HepG2 (cell line): ENCODE results near the gene BMPER. TPM values are rescaled to one million over a fixed set of nuclear protein-coding genes. Genes with fewer than 3 reads are reported as not detected.

Experiments used
- ATAC-seq: fragments of 200-7000 bp; cut with Tn5 transposase; 3 replicates; pipeline ENCODE4 v1.9.1; 2020; ENCODE audit warnings: mild to moderate bottlenecking, moderate library complexity
- BruUV-seq: library from RNA; stranded (reverse); fragments of 400-500 nt; replicated peaks from 2 replicates; lab custom pipeline; 2021; lab: Mats Ljungman, UMichigan
- CTCF ChIA-PET: fragments of 300-600 bp; formaldehyde crosslinking; extraction: SDS; loops from one replicate; lab custom pipeline; 2021; ENCODE audit warnings: low total read pairs, inconsistent platforms, low intra/inter-chr PET ratio; lab: Yijun Ruan, JAX
- POLR2A ChIA-PET: fragments of 350-600 bp; sonication (Branson Sonifier 250); formaldehyde crosslinking; loops from one replicate; lab custom pipeline; 2020; ENCODE audit warnings: antibody characterized with exemption, inconsistent platforms; lab: Yijun Ruan, JAX
- DNase-seq: peaks from one replicate; pipeline ENCODE4 v3.0.0-alpha.2; 2015; ENCODE audit warnings: low spot score
- FAIRE-seq: peaks from 3 replicates; lab custom pipeline; 2011; peaks lifted over from hg19 to GRCh38; lab: Jason Lieb, UNC
- H2AFZ ChIP-seq: one replicate; pipeline ENCODE4 v1.6.1; 2011; ENCODE audit warnings: low read length, inconsistent platforms
- H3K27ac ChIP-seq: fragments of 300-600 bp; 3 replicates; pipeline ENCODE4 v1.8.0; 2011; ENCODE audit warnings: mixed run types, mild to moderate bottlenecking, mixed read lengths, low read length, inconsistent platforms; ENCODE audit not compliant: insufficient read depth; ENCODE audit errors: extremely low read length
- H3K27me3 ChIP-seq, 2 experiments: fragments of 200-600 bp in 1 of 2; 2 replicates in 1 of 2; 3 replicates in 1 of 2; pipeline versions ENCODE4 v1.6.0 to v1.8.0; 2011; ENCODE audit warnings: low read length in 2 of 2, mild to moderate bottlenecking in 2 of 2, moderate library complexity in 2 of 2, inconsistent platforms in 1 of 2; ENCODE audit not compliant: insufficient read depth in 2 of 2, control insufficient read depth in 1 of 2
- H3K36me3 ChIP-seq, 2 experiments: fragments of 200-600 bp in 1 of 2; replicated peaks in 1 of 2; 2 replicates in 1 of 2; 3 replicates in 1 of 2; pipeline versions ENCODE4 v1.5.1 to v1.8.0; 2011; ENCODE audit warnings: low read length in 2 of 2, inconsistent platforms in 1 of 2; ENCODE audit not compliant: insufficient read depth in 2 of 2, control insufficient read depth in 1 of 2
- H3K4me1 ChIP-seq: 2 replicates; pipeline ENCODE4 v1.5.1; 2012; ENCODE audit warnings: low read length, inconsistent platforms; ENCODE audit not compliant: insufficient read depth
- H3K4me2 ChIP-seq: 2 replicates; pipeline ENCODE4 v1.6.0; 2011; ENCODE audit warnings: low read depth, low read length, inconsistent platforms
- H3K4me3 ChIP-seq, 3 experiments: fragments of 200-600 bp in 1 of 3; sonication (generic), shearing (Covaris generic) in 1 of 3; replicated peaks in 1 of 3; 2 replicates each; pipeline ENCODE4 v1.5.1; 2011 to 2016; ENCODE audit warnings: low read length in 3 of 3, inconsistent platforms in 2 of 3, low read depth in 2 of 3, mild to moderate bottlenecking in 2 of 3, control low read depth in 1 of 3, mixed read lengths in 1 of 3; ENCODE audit not compliant: insufficient read depth in 1 of 3
- H3K79me2 ChIP-seq: one replicate; pipeline ENCODE4 v1.6.1; 2011; ENCODE audit warnings: low read length, inconsistent platforms; ENCODE audit not compliant: insufficient read depth
- H3K9ac ChIP-seq: 2 replicates; pipeline ENCODE4 v1.6.0; 2011; ENCODE audit warnings: mild to moderate bottlenecking, low read depth, low read length, inconsistent platforms; ENCODE audit not compliant: insufficient read depth
- H3K9me3 ChIP-seq: 2 replicates; pipeline ENCODE4 v1.5.1; 2012; ENCODE audit warnings: mild to moderate bottlenecking, low read length
- H4K20me1 ChIP-seq: 2 replicates; pipeline ENCODE4 v1.6.0; 2011; ENCODE audit warnings: inconsistent platforms, mild to moderate bottlenecking, low read length, moderate library complexity; ENCODE audit not compliant: insufficient read depth
- ATAD3A ChIP-seq: sonication (generic); formaldehyde crosslinking; IDR thresholded peaks from 2 replicates; pipeline ENCODE4 v1.4.0; 2020; ENCODE audit warnings: missing genetic modification reagents
- HOXA5 ChIP-seq: sonication (generic); formaldehyde crosslinking; IDR thresholded peaks from 2 replicates; pipeline ENCODE4 v1.4.0; 2020; ENCODE audit warnings: missing genetic modification reagents
- KLF13 ChIP-seq: sonication (generic); formaldehyde crosslinking; IDR thresholded peaks from 2 replicates; pipeline ENCODE4 v1.4.0; 2020; ENCODE audit warnings: mild to moderate bottlenecking, missing genetic modification reagents
- MBNL3 ChIP-seq: fragments of 250-450 bp; sonication (Bioruptor Pico); conservative IDR thresholded peaks from 2 replicates; pipeline ENCODE4 v1.8.0; 2022; ENCODE audit warnings: mild to moderate bottlenecking, inconsistent platforms
- MTF1 ChIP-seq: sonication (generic); formaldehyde crosslinking; IDR thresholded peaks from 2 replicates; pipeline ENCODE4 v1.5.0; 2020; ENCODE audit warnings: missing genetic modification reagents
- RBM22 ChIP-seq: fragments of 200-400 bp; formaldehyde crosslinking; optimal IDR thresholded peaks from 2 replicates; pipeline ENCODE3; 2017; ENCODE audit warnings: mild to moderate bottlenecking, low read length, moderate library complexity
- SAFB2 ChIP-seq: sonication (generic); formaldehyde crosslinking; IDR thresholded peaks from 2 replicates; pipeline ENCODE4 v1.5.1; 2020; ENCODE audit warnings: missing genetic modification reagents, low read depth, mild to moderate bottlenecking, borderline replicate concordance
- SP1 ChIP-seq, 2 experiments: fragments of 450-650 bp in 1 of 2; sonication (generic) in 1 of 2; formaldehyde crosslinking in 1 of 2; IDR thresholded peaks; 2 replicates each; pipeline versions ENCODE4 v1.4.0 to v1.6.1; 2016 to 2020; ENCODE audit warnings: missing genetic modification reagents in 1 of 2
- TEAD2 ChIP-seq: sonication (generic); formaldehyde crosslinking; IDR thresholded peaks from 2 replicates; pipeline ENCODE4 v1.9.0; 2021; ENCODE audit warnings: missing genetic modification reagents
- ZNF333 ChIP-seq: sonication (generic); formaldehyde crosslinking; IDR thresholded peaks from 2 replicates; pipeline ENCODE4 v1.4.0; 2020; ENCODE audit warnings: mild to moderate bottlenecking, missing genetic modification reagents, borderline replicate concordance
- ZNF432 ChIP-seq: sonication (generic); formaldehyde crosslinking; IDR thresholded peaks from 2 replicates; pipeline ENCODE4 v1.5.0; 2020; ENCODE audit warnings: missing genetic modification reagents, mild to moderate bottlenecking, borderline replicate concordance
- ZNF670 ChIP-seq: sonication (generic); formaldehyde crosslinking; IDR thresholded peaks from 2 replicates; pipeline ENCODE4 v1.8.0; 2022; ENCODE audit warnings: mild to moderate bottlenecking, missing genetic modification reagents, borderline replicate concordance
- ZSCAN20 ChIP-seq: sonication (generic); formaldehyde crosslinking; IDR thresholded peaks from 2 replicates; pipeline ENCODE4 v1.4.0; 2020; ENCODE audit warnings: missing genetic modification reagents, mild to moderate bottlenecking, borderline replicate concordance
- WGBS: methylation state at CpG from one replicate; pipeline ENCODE4 v1.1.6; 2017; ENCODE audit warnings: low lambda C conversion rate; 5-methylcytosine and 5-hydroxymethylcytosine counted together
- in situ Hi-C: cut with HindIII; loops from 2 replicates; pipeline ENCODE4 v1.10.0; 2017; ENCODE audit warnings: low pct_unique_long_range_greater_than_20kb; ENCODE audit not compliant: extremely low pct_ligation_motif_present
- intact Hi-C: fragments of 100-400 bp; cut with micrococcal nuclease; formaldehyde crosslinking; loops from one replicate; pipeline ENCODE4 v1.10.0; 2022; ENCODE audit not compliant: unreplicated experiment
- polyA plus RNA-seq, 8 experiments: library from polyadenylated mRNA; depleted of rRNA in 3 of 8; stranded (reverse) in 7 of 8; unstranded in 1 of 8; fragments of >200 nt; fragmentation: Illumina TruSeq in 4 of 8; extraction: Trizol in 4 of 8; gene quantifications; 2 replicates each; pipeline versions ENCODE4 v1.2.1 to v1.2.3, GENCODE V29; 2011 to 2016; ENCODE audit warnings: low read depth in 4 of 8, missing spikeins in 1 of 8, mixed read lengths in 1 of 8; ENCODE audit not compliant: insufficient read depth in 1 of 8
- total RNA-seq, 5 experiments: library from RNA; depleted of rRNA; stranded (reverse); fragments of >200 nt; fragmentation: Illumina TruSeq; extraction: Trizol; gene quantifications; 2 replicates each; pipeline ENCODE4 v1.2.3, GENCODE V29; 2016; ENCODE audit warnings: low read depth in 1 of 5
- TF ChIP-seq, protein P1 (sequence below): sonication (generic); formaldehyde crosslinking; IDR thresholded peaks from 2 replicates; pipeline ENCODE4 v1.5.0; 2020; ENCODE audit warnings: mild to moderate bottlenecking, missing genetic modification reagents
- TF ChIP-seq, protein P2 (sequence below): sonication (generic); formaldehyde crosslinking; IDR thresholded peaks from 2 replicates; pipeline ENCODE4 v1.5.1; 2020; ENCODE audit warnings: missing genetic modification reagents, mild to moderate bottlenecking, borderline replicate concordance
- TF ChIP-seq, protein P3 (sequence below): sonication (generic); formaldehyde crosslinking; conservative IDR thresholded peaks from 2 replicates; pipeline ENCODE4 v1.5.0; 2020; ENCODE audit warnings: missing genetic modification reagents

The BMPER gene
- total and polyA plus RNA-seq, 2 of the 13 experiments (the other 11 are each of a cell fraction or from before 2014, with no cell fraction given), result not detected

DNA sequence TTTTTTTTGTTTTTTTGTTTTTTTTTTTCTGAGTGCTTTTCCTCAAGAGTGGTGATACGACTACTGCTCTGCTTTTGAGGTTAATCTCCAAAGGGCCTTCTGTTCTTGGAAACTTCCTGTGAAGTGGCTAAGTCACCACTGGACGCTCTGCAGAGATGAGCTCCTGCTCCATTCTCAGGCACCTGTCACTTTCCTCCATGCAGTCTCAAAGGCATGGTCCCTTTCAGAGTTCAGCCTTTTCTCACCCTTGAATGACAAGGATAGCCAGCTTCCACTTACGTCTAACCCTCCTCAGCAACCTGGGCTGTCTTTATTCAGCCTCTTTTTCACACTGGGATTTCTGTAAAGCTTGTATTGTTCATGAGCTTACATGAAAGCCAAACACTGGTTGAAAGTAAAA is 65.8 kb downstream of the BMPER start:
- no peak for DNase-seq
- CTCF ChIA-PET, result no interaction called here
- Histone ChIP-seq H4K20me1 (no peaks in the 10 kb centered on the region), H3K9ac (no peak overlapping the region), H3K27ac (no peak overlapping the region), H3K79me2 (no peaks in the 10 kb centered on the region), H3K4me2 (no peak overlapping the region), H3K9me3 (no peaks in the 10 kb centered on the region), H3K4me1 (no peaks in the 10 kb centered on the region), H3K4me3 (no peak overlapping the region), H2AFZ (no peak overlapping the region), H3K36me3 (no peaks in the 10 kb centered on the region), H3K27me3 (no peaks in the 10 kb centered on the region)
- POLR2A ChIA-PET, result no interaction called here
- FAIRE-seq, result no peak
- TF ChIP-seq MBNL3 (CRISPR knock-in tag) (no peak), TEAD2 (no peak), SAFB2 (no peak), RBM22 (no peak), ZSCAN20 (CRISPR knock-in tag) (no peak), ZNF670 (no peak), MTF1 (CRISPR knock-in tag) (no peak), HOXA5 (CRISPR knock-in tag) (no peak), KLF13 (no peak), ATAD3A (CRISPR knock-in tag) (no peak), ZNF432 (no peak), SP1 (IDR thresholded peaks at IDR 0.05) (no peak), SP1 (CRISPR knock-in tag; IDR thresholded peaks at IDR 0.05) (no peak), ZNF333 (CRISPR knock-in tag) (no peak)
- TF ChIP-seq, protein P1, sequence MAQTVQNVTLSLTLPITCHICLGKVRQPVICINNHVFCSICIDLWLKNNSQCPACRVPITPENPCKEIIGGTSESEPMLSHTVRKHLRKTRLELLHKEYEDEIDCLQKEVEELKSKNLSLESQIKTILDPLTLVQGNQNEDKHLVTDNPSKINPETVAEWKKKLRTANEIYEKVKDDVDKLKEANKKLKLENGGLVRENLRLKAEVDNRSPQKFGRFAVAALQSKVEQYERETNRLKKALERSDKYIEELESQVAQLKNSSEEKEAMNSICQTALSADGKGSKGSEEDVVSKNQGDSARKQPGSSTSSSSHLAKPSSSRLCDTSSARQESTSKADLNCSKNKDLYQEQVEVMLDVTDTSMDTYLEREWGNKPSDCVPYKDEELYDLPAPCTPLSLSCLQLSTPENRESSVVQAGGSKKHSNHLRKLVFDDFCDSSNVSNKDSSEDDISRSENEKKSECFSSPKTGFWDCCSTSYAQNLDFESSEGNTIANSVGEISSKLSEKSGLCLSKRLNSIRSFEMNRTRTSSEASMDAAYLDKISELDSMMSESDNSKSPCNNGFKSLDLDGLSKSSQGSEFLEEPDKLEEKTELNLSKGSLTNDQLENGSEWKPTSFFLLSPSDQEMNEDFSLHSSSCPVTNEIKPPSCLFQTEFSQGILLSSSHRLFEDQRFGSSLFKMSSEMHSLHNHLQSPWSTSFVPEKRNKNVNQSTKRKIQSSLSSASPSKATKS (CRISPR knock-in tag), result no peak
- TF ChIP-seq, protein P2, sequence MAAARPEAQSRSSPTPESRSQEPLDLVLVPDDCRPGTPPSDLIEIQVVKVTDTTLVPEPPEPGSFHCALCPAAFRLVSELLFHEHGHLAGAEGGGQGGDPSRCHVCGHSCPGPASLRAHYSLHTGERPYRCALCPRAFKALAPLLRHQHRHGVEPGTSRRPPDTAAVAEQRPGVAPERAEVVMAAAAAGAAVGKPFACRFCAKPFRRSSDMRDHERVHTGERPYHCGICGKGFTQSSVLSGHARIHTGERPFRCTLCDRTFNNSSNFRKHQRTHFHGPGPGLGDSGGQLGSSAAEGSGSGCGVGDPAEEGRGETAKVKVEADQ (CRISPR knock-in tag), result no peak
- TF ChIP-seq, protein P3, sequence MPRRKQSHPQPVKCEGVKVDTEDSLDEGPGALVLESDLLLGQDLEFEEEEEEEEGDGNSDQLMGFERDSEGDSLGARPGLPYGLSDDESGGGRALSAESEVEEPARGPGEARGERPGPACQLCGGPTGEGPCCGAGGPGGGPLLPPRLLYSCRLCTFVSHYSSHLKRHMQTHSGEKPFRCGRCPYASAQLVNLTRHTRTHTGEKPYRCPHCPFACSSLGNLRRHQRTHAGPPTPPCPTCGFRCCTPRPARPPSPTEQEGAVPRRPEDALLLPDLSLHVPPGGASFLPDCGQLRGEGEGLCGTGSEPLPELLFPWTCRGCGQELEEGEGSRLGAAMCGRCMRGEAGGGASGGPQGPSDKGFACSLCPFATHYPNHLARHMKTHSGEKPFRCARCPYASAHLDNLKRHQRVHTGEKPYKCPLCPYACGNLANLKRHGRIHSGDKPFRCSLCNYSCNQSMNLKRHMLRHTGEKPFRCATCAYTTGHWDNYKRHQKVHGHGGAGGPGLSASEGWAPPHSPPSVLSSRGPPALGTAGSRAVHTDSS (CRISPR knock-in tag), result no peak
- no peak for ATAC-seq
- no TSS peak for BruUV-seq
- WGBS, result 38% methylated on average over 3 of the region's 3 CpGs
- intact Hi-C loops, result no loop called here
- in situ Hi-C loops, result no loop called here
